Iris pigment epithelial cell (primary cell): ENCODE data around the gene ADAM15.

Experiments
- DNase-seq: peaks from one replicate; pipeline ENCODE4 v3.0.0-alpha.2; 2011; ENCODE audit warnings: low read depth

Gene ADAM15

DNA sequence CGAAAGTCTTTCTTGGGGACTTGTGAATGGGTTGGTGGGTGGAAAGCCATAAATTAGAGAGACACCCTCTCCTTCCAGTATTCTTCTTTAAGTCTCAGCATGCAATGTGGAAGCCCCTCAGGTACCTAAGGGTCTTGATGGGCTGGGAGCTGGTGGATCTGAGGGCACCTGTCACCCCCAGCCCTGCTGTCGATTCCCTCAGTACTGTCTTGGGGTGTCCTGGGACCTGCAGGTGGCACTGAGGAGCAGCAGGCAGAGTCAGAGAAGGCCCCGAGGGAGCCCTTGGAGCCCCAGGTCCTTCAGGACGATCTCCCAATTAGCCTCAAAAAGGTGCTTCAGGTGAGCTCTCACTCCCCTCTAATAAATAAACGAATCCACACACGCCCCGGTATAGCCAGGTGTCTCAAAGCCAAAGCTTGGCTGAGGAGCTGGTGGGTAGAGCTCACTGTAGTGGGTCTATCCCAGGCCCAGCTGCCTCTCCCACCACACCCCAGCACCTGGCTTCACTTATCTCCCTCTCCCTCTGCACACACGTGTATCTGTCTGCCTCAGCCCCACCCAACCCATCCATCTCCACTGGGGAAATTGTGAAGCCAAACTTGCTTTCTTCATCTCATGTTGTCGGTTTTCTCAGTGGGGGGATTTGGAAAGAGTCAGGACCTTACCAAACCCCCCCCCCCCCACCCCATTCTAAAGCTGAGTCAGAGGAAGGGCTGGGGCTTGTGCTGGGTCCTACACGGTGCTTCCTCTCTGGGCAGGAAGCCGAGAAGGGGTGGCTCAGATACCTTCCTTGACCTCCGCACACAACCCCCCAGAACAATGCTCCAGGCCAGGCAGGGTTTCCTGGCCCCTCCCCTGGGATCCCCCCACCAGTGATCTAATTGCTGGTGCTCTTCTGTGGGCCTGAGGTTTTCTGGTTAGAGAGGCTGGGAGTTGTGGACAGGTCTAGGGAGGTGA, 1.6 kb downstream of the ADAM15 start:
- no peak for DNase-seq

GRCh38 chr1:155053531-155054105, 2.5 kb downstream of the ADAM15 start:
- DNase-seq = no peak

DNA sequence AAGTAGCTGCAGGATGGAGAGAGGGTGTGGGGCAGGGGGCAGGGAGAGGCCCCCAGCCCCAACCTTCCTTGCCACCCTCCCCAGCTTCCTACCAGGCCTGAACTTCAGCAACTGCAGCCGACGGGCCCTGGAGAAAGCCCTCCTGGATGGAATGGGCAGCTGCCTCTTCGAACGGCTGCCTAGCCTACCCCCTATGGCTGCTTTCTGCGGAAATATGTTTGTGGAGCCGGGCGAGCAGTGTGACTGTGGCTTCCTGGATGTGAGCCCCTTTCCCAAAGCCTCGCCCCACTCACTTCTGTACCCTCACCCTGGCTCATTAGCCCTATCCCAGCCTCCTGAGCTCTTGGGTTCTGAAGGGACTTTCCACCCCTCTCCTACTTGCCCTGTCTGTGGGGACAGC, 6.0 kb downstream of the ADAM15 start:
- DNase-seq = no peak

- DNase-seq = no peak
Observed at GRCh38 chr1:155057788-155058211, 6.7 kb downstream of the ADAM15 start.

DNA sequence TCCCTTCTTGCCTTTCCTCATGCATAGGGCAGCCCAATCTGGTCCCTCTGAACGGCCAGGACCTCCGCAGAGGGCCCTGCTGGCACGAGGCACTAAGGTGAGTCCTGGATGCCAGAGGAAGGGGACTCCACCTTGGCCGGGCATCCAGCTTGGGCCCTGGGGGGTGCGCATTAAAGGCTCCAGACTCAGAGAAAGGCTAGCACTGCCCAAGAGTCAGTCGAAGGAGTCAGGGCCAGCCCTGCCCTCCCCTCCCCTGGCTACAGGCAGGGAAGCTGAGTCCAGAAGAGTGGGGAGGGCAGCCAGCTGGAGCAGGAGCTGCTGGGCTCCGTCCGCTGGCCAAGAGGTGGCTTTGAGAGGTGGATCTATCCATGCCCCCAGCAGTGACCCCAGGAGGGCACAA, 9.6 kb downstream of the ADAM15 start:
- DNase-seq = no peak

GRCh38 chr1:155061381-155062150, 10.4 kb downstream of the ADAM15 start:
- DNase-seq = peak; percentile 80

- DNase-seq = no peak
Observed at GRCh38 chr1:155062151-155062686, 11.1 kb downstream of the ADAM15 start.

GRCh38 chr1:155062702-155063411, 11.7 kb downstream of the ADAM15 start:
- peak; percentile 55 for DNase-seq

DNA sequence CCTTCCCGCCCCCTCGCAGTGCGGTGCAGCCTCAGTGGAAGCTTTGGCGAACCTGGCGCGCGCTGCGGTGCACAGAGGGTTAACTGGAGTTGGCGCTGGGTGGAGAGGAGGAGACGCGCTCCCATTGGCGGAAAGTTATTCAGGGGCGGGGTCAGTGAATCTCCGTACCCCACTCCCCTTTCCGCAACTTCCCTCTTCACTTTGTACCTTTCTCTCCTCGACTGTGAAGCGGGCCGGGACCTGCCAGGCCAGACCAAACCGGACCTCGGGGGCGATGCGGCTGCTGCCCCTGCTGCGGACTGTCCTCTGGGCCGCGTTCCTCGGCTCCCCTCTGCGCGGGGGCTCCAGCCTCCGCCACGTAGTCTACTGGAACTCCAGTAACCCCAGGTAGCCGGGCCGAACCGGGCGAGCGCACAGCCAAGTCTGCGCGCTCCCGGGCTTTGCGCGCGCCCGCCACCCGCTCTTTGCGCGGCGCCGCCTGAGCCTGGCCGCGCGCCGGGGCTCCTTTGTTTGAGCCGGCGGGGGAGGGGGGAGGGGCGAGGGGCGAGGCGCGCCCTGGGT, 12.5 kb downstream of the ADAM15 start, which contains the start of gene EFNA4:
TSS of gene EFNA4 (plus strand) at position 191 of the 561 bp plus-strand sequence. CDS start at position 275, 84 bp downstream.
- DNase-seq = peak; percentile 87

DNA sequence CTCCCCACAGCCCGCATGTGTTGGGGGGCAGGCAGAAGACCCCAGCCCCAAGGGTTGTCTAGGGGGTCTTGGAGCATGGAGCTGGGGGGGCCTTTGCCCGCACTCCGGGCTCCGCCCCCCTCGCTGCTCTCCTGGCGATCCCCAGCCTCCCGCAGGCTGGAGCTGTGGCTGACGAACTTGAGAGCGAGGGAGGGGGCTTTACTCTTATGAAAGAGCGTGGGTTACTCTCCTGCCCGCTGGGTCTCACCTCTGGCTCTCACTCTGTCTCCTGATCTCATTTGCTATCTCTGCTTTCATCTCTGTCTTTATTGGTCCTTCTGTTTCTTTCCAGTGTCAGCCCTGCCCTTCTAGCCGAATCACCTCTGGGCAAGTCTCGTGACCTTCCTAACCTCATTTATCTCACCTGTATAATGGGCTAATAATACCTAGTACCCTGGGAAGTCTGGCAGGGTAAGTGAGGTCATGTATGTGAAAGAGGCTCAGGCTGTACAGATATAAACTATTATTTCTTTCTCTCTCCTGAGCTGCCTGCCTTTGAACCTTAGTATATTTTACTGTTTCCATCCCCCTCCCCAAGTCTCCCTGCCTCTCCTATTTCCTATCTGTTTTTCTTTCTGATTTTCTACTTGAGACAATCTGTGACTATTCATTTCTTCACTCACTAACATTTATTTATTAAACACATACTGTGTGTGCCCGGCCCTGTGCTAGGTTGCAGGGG, 13.2 kb downstream of the ADAM15 start:
- DNase-seq = peak; percentile 45

DNA sequence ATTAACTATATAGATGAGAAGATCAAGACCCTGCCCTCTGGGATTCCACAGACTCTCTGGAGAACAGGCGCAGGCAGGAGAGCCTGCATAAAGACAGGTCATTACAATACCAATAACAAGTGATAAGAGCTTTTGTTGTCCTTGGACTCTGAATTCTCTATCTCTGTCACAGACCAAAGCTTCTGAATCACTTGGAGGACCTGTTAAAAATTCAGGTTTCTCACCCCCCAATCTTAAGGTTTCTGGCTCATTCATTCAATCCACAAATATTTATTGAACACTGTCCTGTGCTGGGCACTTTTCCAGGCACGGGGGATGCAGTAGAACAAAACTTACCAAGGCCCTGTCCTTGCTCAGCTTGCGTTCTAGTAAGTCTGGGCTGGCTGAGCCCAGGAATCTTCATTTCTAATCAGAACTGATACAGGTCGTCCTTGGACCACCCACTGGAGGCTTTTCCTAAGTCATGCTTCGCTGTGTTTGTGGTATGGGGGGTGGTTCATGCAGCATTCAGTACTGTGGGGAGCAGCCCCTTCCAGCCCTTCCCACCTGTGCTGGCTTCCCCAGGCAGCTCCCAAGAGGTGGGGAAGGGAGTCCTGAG, 13.8 kb downstream of the ADAM15 start:
- DNase-seq = no peak

DNA sequence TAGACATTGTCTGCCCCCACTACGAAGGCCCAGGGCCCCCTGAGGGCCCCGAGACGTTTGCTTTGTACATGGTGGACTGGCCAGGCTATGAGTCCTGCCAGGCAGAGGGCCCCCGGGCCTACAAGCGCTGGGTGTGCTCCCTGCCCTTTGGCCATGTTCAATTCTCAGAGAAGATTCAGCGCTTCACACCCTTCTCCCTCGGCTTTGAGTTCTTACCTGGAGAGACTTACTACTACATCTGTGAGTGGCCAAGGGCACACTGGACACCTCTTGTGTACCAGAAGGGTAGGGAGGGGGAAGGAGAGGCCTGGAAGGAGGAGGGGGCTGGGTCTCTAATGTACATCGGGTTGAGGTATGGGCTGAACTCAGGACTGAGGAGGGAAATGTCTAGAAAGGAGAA, 15.7 kb downstream of the ADAM15 start:
- DNase-seq = no peak

DNA sequence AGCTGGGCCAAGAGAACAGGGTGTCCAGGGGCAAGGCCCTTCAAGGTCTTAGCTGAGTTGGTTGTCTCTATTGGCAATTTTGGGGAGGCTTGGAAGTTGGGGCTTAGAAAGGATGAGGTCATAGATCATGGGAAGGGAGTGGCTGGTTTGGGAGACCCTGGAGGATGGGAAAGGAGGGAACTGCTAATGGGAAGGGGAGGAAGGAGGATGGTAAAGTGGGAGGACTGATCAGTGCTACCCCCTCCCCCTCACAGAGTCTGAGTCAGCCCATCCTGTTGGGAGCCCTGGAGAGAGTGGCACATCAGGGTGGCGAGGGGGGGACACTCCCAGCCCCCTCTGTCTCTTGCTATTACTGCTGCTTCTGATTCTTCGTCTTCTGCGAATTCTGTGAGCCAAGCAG, 17.5 kb downstream of the ADAM15 start:
- no peak for DNase-seq

DNA sequence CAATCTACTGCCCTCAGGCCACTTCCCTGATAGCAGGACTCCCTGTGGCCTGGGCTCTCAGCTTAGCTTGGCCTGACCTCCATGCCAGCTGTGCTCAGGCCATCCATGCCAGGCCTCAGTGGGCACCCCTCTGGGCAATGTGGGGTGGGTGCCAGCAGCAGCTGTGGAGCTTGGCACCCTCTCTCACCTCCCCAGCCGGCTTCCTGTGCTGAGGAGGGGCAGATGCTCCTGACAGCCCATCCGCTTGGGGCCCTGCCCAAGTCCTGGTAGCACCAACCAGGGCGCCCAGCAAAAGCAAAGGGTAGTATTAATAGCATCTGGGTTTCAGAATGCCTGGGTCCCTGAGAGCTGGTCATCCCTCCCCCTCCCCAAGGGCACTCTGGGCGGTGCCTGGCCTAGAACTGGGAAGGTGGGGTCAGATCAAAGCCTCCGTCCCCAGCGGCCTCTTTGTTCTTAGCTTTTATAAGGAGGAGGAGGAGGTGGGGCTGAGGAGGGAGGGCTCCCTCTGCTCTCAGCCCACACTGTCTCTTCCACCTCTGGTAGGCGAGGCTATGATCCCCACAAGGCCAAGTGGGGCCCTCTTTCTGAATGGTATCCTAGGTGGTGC, 18.5 kb downstream of the ADAM15 start:
- no peak for DNase-seq

- no peak for DNase-seq
Observed at GRCh38 chr1:155070158-155070621, 19.1 kb downstream of the ADAM15 start.

GRCh38 chr1:155070721-155071569, 19.8 kb downstream of the ADAM15 start:
- peak; percentile 85 for DNase-seq

- no peak for DNase-seq
Observed at GRCh38 chr1:155071701-155072100, 20.6 kb downstream of the ADAM15 start.

DNA sequence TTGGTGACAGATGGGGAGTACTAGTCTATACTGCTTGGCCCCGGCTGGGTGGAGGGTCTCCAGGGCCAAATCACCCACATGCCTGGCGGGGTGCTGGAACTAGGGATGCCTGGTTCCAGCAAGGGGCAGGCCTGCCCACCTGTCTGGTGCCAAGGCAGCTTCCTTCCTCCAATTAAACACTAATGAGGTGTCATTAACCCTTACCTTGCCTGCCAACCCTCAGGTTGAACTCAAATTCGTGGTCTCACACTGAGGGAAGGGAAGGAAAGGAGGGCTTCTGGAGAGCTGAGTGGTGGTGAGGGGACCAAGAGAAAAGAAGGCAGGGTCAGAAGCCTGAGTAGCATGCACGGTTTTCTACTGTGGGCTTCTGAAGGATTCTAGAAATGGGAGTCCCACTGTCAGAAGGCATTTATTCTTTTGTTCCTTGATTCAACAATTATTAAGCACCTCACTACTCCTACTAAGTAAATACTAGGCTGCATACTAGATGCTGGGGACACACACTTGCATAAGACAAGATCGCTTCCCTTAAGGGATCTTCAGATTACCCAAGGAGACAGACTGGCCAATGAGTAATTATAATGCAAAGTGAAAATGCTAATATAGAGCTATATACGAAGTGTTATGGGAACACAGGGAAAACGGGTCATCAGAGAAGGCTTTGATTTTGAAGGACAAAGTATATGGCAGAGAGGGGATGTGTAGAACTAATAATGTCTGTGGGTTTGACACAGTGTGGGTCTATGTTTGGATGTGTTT, 21.6 kb downstream of the ADAM15 start:
- no peak for DNase-seq
